Neural crest cell (in vitro differentiated cells): ENCODE results near the gene AGTPBP1. TPM values are rescaled to one million over a fixed set of nuclear protein-coding genes. Genes with fewer than 3 reads are reported as not detected.
"Not testable (repeated sequence)": the region's sequence is repeated elsewhere in the genome, so short reads cannot be mapped to it uniquely, and the experiment has no call there.

Experiments
- DNase-seq: peaks from one replicate; pipeline ENCODE4 v3.0.0; 2021; ENCODE audit warnings: low read depth, mixed read lengths, low spot score
- H3K27ac Mint-ChIP-seq: one replicate; pipeline ENCODE4 v1.8.0; 2021; ENCODE audit warnings: mild to moderate bottlenecking, mixed read lengths; ENCODE audit not compliant: unreplicated experiment
- H3K27me3 Mint-ChIP-seq: 2 replicates; pipeline ENCODE4 v1.8.0; 2021; ENCODE audit warnings: low read depth, mild to moderate bottlenecking, mixed read lengths
- H3K36me3 Mint-ChIP-seq: 2 replicates; pipeline ENCODE4 v1.8.0; 2021; ENCODE audit warnings: low read depth, mild to moderate bottlenecking, mixed read lengths
- H3K4me1 Mint-ChIP-seq: 2 replicates; pipeline ENCODE4 v1.8.0; 2021; ENCODE audit warnings: mixed read lengths
- H3K4me3 Mint-ChIP-seq: one replicate; pipeline ENCODE4 v1.8.0; 2021; ENCODE audit warnings: mild to moderate bottlenecking, mixed read lengths
- H3K9me3 Mint-ChIP-seq: 2 replicates; pipeline ENCODE4 v1.8.0; 2021; ENCODE audit warnings: mixed read lengths
- CTCF ChIP-seq: fragments of 200-600 bp; sonication (generic); conservative IDR thresholded peaks from 2 replicates; pipeline ENCODE4 v1.5.0; 2021; ENCODE audit warnings: antibody characterized with exemption, mild to moderate bottlenecking
- total RNA-seq: library from RNA; stranded (reverse); gene quantifications from 2 replicates; pipeline ENCODE4 v1.2.1, GENCODE V29; 2021

Gene AGTPBP1
- total RNA-seq, 1 donor from 2014 or later = 43.0 TPM

- no peaks in the 10 kb centered on the region for H3K4me1 Mint-ChIP-seq
- H3K9me3 Mint-ChIP-seq = no peaks in the 10 kb centered on the region
- H3K27me3 Mint-ChIP-seq = no peaks in the 10 kb centered on the region
- TF ChIP-seq CTCF = no peak
- no peak overlapping the region for H3K27ac Mint-ChIP-seq
- H3K4me3 Mint-ChIP-seq = no peak overlapping the region
- H3K36me3 Mint-ChIP-seq = no peaks in the 10 kb centered on the region
- DNase-seq = no peak
These were observed 155.1 kb downstream of the AGTPBP1 start for GRCh38 chr9:85586684-85587083.

GRCh38 chr9:85577353-85577952 is 164.3 kb downstream of the AGTPBP1 start:
- H3K27me3 Mint-ChIP-seq = no peaks in the 10 kb centered on the region
- TF ChIP-seq CTCF = no peak
- no peak for DNase-seq
- no peaks in the 10 kb centered on the region for H3K4me1 Mint-ChIP-seq
- H3K36me3 Mint-ChIP-seq = peaks cover 8% of the 10 kb centered on the region
- H3K9me3 Mint-ChIP-seq = peaks cover 3% of the 10 kb centered on the region
- H3K4me3 Mint-ChIP-seq = no peak overlapping the region
- H3K27ac Mint-ChIP-seq = no peak overlapping the region

- no peak overlapping the region for H3K27ac Mint-ChIP-seq
- no peak overlapping the region for H3K4me3 Mint-ChIP-seq
- H3K27me3 Mint-ChIP-seq = no peaks in the 10 kb centered on the region
- H3K4me1 Mint-ChIP-seq = no peaks in the 10 kb centered on the region
- peaks cover 11% of the 10 kb centered on the region for H3K36me3 Mint-ChIP-seq
- H3K9me3 Mint-ChIP-seq = peaks cover 3% of the 10 kb centered on the region
- DNase-seq = no peak
- TF ChIP-seq CTCF = no peak
These were observed 165.9 kb downstream of the AGTPBP1 start for GRCh38 chr9:85575868-85576267.

GRCh38 chr9:85573546-85573945 is 168.2 kb downstream of the AGTPBP1 start:
- H3K36me3 Mint-ChIP-seq = peaks cover 11% of the 10 kb centered on the region
- not testable (repeated sequence) for DNase-seq, H3K4me3 Mint-ChIP-seq, H3K27ac Mint-ChIP-seq, H3K9me3 Mint-ChIP-seq, H3K27me3 Mint-ChIP-seq, H3K4me1 Mint-ChIP-seq

GRCh38 chr9:85572917-85573316 is 168.8 kb downstream of the AGTPBP1 start:
- H3K27ac Mint-ChIP-seq = not testable (repeated sequence)

GRCh38 chr9:85569988-85570387 is 171.8 kb downstream of the AGTPBP1 start:
- H3K9me3 Mint-ChIP-seq = peaks cover 3% of the 10 kb centered on the region
- H3K27me3 Mint-ChIP-seq = no peaks in the 10 kb centered on the region
- peaks cover 11% of the 10 kb centered on the region for H3K36me3 Mint-ChIP-seq
- no peak for DNase-seq
- no peaks in the 10 kb centered on the region for H3K4me1 Mint-ChIP-seq
- no peak for TF ChIP-seq CTCF
- H3K4me3 Mint-ChIP-seq = no peak overlapping the region
- no peak overlapping the region for H3K27ac Mint-ChIP-seq

More at GRCh38 chr9:85572917-85573316, 168.8 kb downstream of the AGTPBP1 start:
- H3K27me3 Mint-ChIP-seq, DNase-seq, H3K9me3 Mint-ChIP-seq, H3K4me1 Mint-ChIP-seq, H3K4me3 Mint-ChIP-seq: not testable (repeated sequence)
- H3K36me3 Mint-ChIP-seq = peaks cover 11% of the 10 kb centered on the region
